ENCODE measurements around the gene MOB3C.

Gene MOB3C

GRCh38 chr1:46569884-46570725 is 46.5 kb downstream of the MOB3C start:
- no peak for DNase-seq

- DNase-seq: no peak
Measured at GRCh38 chr1:46569116-46569515, 47.5 kb downstream of the MOB3C start.

DNA sequence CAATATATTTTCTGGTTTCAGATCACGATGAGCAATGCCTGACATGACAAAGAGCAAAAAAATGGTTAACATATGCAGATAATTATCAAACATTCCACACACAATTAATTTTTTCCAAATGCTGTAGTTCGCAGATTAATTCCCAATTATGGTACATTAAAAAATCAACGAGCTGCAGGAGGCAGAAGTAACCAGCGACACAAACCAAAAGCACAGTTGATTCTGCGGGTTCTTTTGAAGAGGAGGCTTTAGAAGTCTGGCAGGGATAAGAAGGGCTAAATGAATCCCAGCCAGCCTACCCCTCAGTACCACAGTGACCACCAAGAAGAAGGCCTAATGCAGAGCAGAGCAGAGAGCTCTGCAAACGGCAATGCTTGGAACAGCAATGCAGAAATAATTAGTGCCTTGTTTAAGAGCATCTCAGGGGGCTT is 48.1 kb downstream of the MOB3C start:
- no peak for DNase-seq

DNA sequence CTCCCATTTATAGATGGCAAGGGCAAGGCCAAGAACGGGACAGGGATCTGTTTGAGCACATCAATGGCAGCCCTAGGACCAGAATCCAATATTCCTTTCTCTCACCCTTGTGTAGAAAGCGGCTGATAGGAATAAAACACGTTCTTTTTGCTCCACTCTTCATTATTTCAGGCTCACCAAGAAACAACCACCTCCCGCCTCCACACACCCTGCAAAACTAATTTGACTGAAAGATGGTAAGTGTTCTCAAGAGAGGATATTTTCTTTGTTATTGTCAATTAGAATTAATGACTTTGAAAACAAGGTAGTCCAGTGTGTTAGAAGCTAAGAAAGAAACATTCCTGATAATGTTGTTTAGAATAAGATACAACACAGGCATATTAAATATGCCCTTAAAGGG is 53.3 kb downstream of the MOB3C start:
- no peak for DNase-seq

DNA sequence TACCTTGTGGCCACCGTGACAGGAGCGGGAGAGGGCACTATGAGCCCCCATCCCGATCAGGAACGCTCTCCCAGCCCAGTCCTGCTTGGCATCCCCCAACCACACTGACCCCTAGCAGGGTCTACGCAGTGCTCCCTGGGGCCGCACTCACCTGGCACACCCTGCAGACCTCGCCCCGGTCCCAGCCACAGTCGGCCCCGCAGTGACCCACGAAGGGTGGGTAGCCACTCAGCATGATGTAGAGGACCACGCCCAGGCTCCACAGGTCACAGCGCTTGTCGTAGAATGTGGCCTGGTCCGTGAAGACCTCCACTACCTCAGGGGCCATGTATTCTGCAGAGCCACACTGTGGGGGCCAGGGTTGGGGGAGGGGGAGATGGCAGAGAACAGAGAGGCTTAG is 54.1 kb downstream of the MOB3C start:
- DNase-seq: no peak

- no peak for DNase-seq
Measured at GRCh38 chr1:46558966-46559365, 57.6 kb downstream of the MOB3C start.

DNA sequence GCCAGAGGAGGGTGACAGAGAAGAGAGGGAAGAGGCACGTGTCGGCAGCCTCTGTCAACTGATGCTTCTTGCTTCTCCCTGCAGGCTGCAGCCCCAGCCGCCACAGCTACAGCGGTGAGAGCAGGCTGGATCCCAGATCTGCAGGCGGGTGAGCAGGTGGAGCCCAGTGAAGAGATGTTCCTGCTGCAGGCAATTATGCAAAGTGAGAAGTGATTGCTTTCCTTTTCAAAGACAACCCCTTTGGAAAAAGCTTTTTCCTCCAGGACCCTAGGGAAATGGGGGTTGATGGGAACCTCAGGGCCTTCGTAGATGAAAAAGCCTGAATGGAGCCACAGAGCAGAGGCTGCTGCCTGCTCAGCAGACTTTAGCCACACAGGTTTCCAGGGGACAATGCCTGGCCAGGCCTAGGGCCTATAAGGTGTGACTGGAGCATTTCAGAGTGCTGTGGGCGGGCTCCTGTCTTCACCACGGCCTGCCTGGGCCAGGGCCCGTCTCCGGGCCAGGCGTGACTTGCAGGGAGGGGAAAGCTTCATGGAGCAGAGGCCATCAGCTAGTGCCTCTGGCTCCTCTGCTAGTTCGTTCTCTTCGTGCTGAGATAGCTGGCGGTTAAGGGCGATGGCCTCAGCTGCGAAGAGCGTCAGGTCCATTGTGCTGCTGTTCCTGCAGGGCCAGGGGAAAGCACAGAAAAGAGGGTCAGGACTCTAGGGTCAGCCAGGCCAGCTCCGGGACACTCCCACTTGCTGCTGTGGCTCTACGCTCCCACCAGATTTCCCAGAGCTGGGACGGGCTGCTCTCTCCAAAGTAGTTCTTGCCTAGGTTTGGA is 58.3 kb downstream of the MOB3C start:
- peak; percentile 5 for DNase-seq

Measured in NCI-H1694 (cell line).